Glutamatergic neuron (in vitro differentiated cells): ENCODE data around the gene PCDHA4. TPM values are rescaled to one million over a fixed set of nuclear protein-coding genes. Genes with fewer than 3 reads are reported as not detected.
"Not testable (repeated sequence)": the region's sequence is repeated elsewhere in the genome, so short reads cannot be mapped to it uniquely, and the experiment has no call there.

Source experiments
- DNase-seq: peaks from one replicate; pipeline ENCODE4 v3.0.0; 2022
- H3K27ac Mint-ChIP-seq: one replicate; pipeline ENCODE4 v1.8.0; 2020; ENCODE audit warnings: mild to moderate bottlenecking, mixed read lengths, inconsistent platforms; ENCODE audit not compliant: unreplicated experiment
- H3K27me3 Mint-ChIP-seq: one replicate; pipeline ENCODE4 v1.8.0; 2020; ENCODE audit warnings: mild to moderate bottlenecking, moderate library complexity, mixed read lengths, inconsistent platforms; ENCODE audit not compliant: unreplicated experiment
- H3K36me3 Mint-ChIP-seq: one replicate; pipeline ENCODE4 v1.8.0; 2020; ENCODE audit warnings: mild to moderate bottlenecking, mixed read lengths, inconsistent platforms; ENCODE audit not compliant: unreplicated experiment
- H3K4me1 Mint-ChIP-seq: one replicate; pipeline ENCODE4 v1.8.0; 2020; ENCODE audit warnings: mild to moderate bottlenecking, low read depth, mixed read lengths, inconsistent platforms; ENCODE audit not compliant: unreplicated experiment
- H3K4me3 Mint-ChIP-seq: one replicate; pipeline ENCODE4 v1.8.0; 2020; ENCODE audit warnings: mild to moderate bottlenecking, mixed read lengths, inconsistent platforms; ENCODE audit not compliant: unreplicated experiment
- H3K9me3 Mint-ChIP-seq: one replicate; pipeline ENCODE4 v1.8.0; 2020; ENCODE audit warnings: mild to moderate bottlenecking, moderate library complexity, mixed read lengths, inconsistent platforms; ENCODE audit not compliant: unreplicated experiment
- CTCF ChIP-seq: fragments of 200-600 bp; sonication (generic); IDR thresholded peaks from one replicate; pipeline ENCODE4 v1.5.0; 2021; ENCODE audit not compliant: partially characterized antibody, unreplicated experiment
- total RNA-seq: library from RNA; stranded (reverse); fragmentation: NEBNext Ultra II Directional; extraction: Animal tissue kit (Norgen Biotek cat#: 25700); gene quantifications from one replicate; pipeline ENCODE4 v1.2.1, GENCODE V29; 2021; ENCODE audit not compliant: unreplicated experiment

PCDHA4 gene
- total RNA-seq, 1 donor from 2014 or later = 29.7 TPM

- Mint-ChIP-seq H3K36me3 (peaks cover 28% of the 10 kb centered on the region), H3K4me1 (peaks cover 3% of the 10 kb centered on the region), H3K27ac (no peak overlapping the region), H3K27me3 (peaks cover 6% of the 10 kb centered on the region), H3K4me3 (no peak overlapping the region), H3K9me3 (peaks cover 18% of the 10 kb centered on the region)
- DNase-seq = no peak
- TF ChIP-seq CTCF = no peak
Measured at GRCh38 chr5:140823475-140823874, 16.6 kb downstream of the PCDHA4 start.

GRCh38 chr5:140827704-140828361 lies 21.0 kb downstream of the PCDHA4 start, which contains the start of gene PCDHA6:
Gene PCDHA6, plus strand, starts transcription at chr5:140827960. Its CDS starts 132 bp downstream, at chr5:140828092.
- Mint-ChIP-seq H3K4me1 (peaks cover 8% of the 10 kb centered on the region), H3K4me3 (peak within 1 kb of the TSS; percentile 97), H3K9me3 (peaks cover 28% of the 10 kb centered on the region), H3K27me3 (peaks cover 9% of the 10 kb centered on the region), H3K36me3 (peaks cover 49% of the 10 kb centered on the region), H3K27ac (peak within 1 kb of the TSS; percentile 99)
- DNase-seq = no peak
- peak; percentile 35 for TF ChIP-seq CTCF

GRCh38 chr5:140828362-140828737 lies 21.5 kb downstream of the PCDHA4 start:
- peaks cover 51% of the 10 kb centered on the region for H3K36me3 Mint-ChIP-seq
- peak overlapping the region; percentile 97 for H3K4me3 Mint-ChIP-seq
- TF ChIP-seq CTCF = peak; percentile 5
- peaks cover 9% of the 10 kb centered on the region for H3K27me3 Mint-ChIP-seq
- DNase-seq = peak; percentile 43
- peak overlapping the region; percentile 99 for H3K27ac Mint-ChIP-seq
- peaks cover 31% of the 10 kb centered on the region for H3K9me3 Mint-ChIP-seq
- H3K4me1 Mint-ChIP-seq = peaks cover 8% of the 10 kb centered on the region

GRCh38 chr5:140829511-140830501 lies 22.9 kb downstream of the PCDHA4 start:
- Mint-ChIP-seq H3K27me3 (peaks cover 13% of the 10 kb centered on the region), H3K9me3 (peaks cover 35% of the 10 kb centered on the region), H3K36me3 (peaks cover 55% of the 10 kb centered on the region)
- not testable (repeated sequence) for H3K4me1 Mint-ChIP-seq, H3K4me3 Mint-ChIP-seq, DNase-seq, H3K27ac Mint-ChIP-seq

- Mint-ChIP-seq H3K9me3 (peaks cover 22% of the 10 kb centered on the region), H3K27me3 (peaks cover 5% of the 10 kb centered on the region), H3K36me3 (peaks cover 56% of the 10 kb centered on the region), H3K27ac (peak within 1 kb of the TSS; percentile 92), H3K4me3 (peak within 1 kb of the TSS; percentile 88), H3K4me1 (peaks cover 2% of the 10 kb centered on the region)
- no peak for DNase-seq
- no peak for TF ChIP-seq CTCF
Measured at GRCh38 chr5:140833993-140834392, 27.1 kb downstream of the PCDHA4 start, which contains the start of gene PCDHA7. Gene PCDHA7, plus strand, starts transcription at chr5:140834269. Its CDS starts 115 bp downstream, at chr5:140834384.

GRCh38 chr5:140834439-140835008 lies 27.7 kb downstream of the PCDHA4 start:
- not testable (repeated sequence) for DNase-seq, H3K27me3 Mint-ChIP-seq, H3K4me1 Mint-ChIP-seq
- Mint-ChIP-seq H3K4me3 (peak overlapping the region; percentile 88), H3K36me3 (peaks cover 51% of the 10 kb centered on the region), H3K27ac (peak overlapping the region; percentile 92), H3K9me3 (peaks cover 22% of the 10 kb centered on the region)
